Testis (tissue), 2 donors: ENCODE data around the gene SLC4A8.

Experiments used
- CTCF ChIP-seq, 3 experiments: fragments of 450-650 bp in 2 of 3; fragments of 200-600 bp in 1 of 3; sonication (generic) in 1 of 3; IDR thresholded peaks; one replicate each; pipeline ENCODE4 v1.5.1; 2016 to 2019; ENCODE audit warnings: antibody characterized with exemption in 3 of 3, mild to moderate bottlenecking in 2 of 3, moderate library complexity in 1 of 3
- POLR2A ChIP-seq: fragments of 450-650 bp; IDR thresholded peaks from one replicate; pipeline ENCODE4 v1.6.1; 2017; ENCODE audit warnings: antibody characterized with exemption, mild to moderate bottlenecking, moderate library complexity

- TF ChIP-seq CTCF (IDR thresholded peaks at IDR 0.05) (no peak), POLR2A (no peak)
These were observed 17.0 kb downstream of the SLC4A8 start for GRCh38 chr12:51441583-51441982.
